Keratinocyte (primary cell): Measurements from ENCODE around the gene PEAK3. TPM values are rescaled to one million over a fixed set of nuclear protein-coding genes. Genes with fewer than 3 reads are reported as not detected.

Experiments
- DNase-seq: peaks from one replicate; pipeline ENCODE4 v3.0.0-alpha.2; 2011; ENCODE audit warnings: low read depth, missing footprints, low spot score
- FAIRE-seq: peaks from 2 replicates; lab custom pipeline; 2011; peaks lifted over from hg19 to GRCh38; lab: Jason Lieb, UNC
- H2AFZ ChIP-seq: 2 replicates; pipeline ENCODE4 v1.6.0; 2012; ENCODE audit warnings: low read length, control low read depth, inconsistent platforms; ENCODE audit not compliant: control insufficient read depth
- H3K27ac ChIP-seq: 2 replicates; pipeline ENCODE4 v1.5.1; 2011; ENCODE audit warnings: low read length; ENCODE audit not compliant: control insufficient read depth, insufficient read depth
- H3K27me3 ChIP-seq: 3 replicates; pipeline ENCODE4 v1.6.0; 2011; ENCODE audit warnings: low read length; ENCODE audit not compliant: control insufficient read depth, insufficient read depth; ENCODE audit errors: extremely low read depth
- H3K36me3 ChIP-seq, 2 experiments: 2 replicates in 1 of 2; 3 replicates in 1 of 2; pipeline ENCODE4 v1.5.1; 2011; ENCODE audit warnings: low read length in 2 of 2, mild to moderate bottlenecking in 1 of 2; ENCODE audit not compliant: control insufficient read depth in 2 of 2, insufficient read depth in 2 of 2; ENCODE audit errors: extremely low read depth in 1 of 2
- H3K4me1 ChIP-seq: 3 replicates; pipeline ENCODE4 v1.5.1; 2011; ENCODE audit warnings: low read length; ENCODE audit not compliant: control insufficient read depth, insufficient read depth; ENCODE audit errors: extremely low read depth
- H3K4me2 ChIP-seq: 3 replicates; pipeline ENCODE4 v1.6.0; 2011; ENCODE audit warnings: low read depth, low read length; ENCODE audit not compliant: control insufficient read depth, insufficient read depth; ENCODE audit errors: extremely low read depth
- H3K4me3 ChIP-seq, 3 experiments: fragments of 200-600 bp in 1 of 3; sonication (generic) in 1 of 3; 2 replicates in 2 of 3; 3 replicates in 1 of 3; pipeline ENCODE4 v1.5.1; 2011 to 2016; ENCODE audit warnings: low read length in 3 of 3, mild to moderate bottlenecking in 3 of 3, control low read depth in 2 of 3, inconsistent platforms in 1 of 3, low read depth in 1 of 3, mixed read lengths in 1 of 3, mixed run types in 1 of 3, moderate library complexity in 1 of 3; ENCODE audit not compliant: control insufficient read depth in 2 of 3, insufficient read depth in 2 of 3; ENCODE audit errors: extremely low read depth in 1 of 3
- H3K79me2 ChIP-seq: 2 replicates; pipeline ENCODE4 v1.6.0; 2012; ENCODE audit warnings: low read length; ENCODE audit not compliant: control insufficient read depth, insufficient read depth
- H3K9ac ChIP-seq: 3 replicates; pipeline ENCODE4 v1.6.0; 2011; ENCODE audit warnings: low read length; ENCODE audit not compliant: control insufficient read depth, insufficient read depth; ENCODE audit errors: extremely low read depth
- H3K9me1 ChIP-seq: 3 replicates; pipeline ENCODE4 v1.6.0; 2011; ENCODE audit warnings: low read length; ENCODE audit not compliant: control insufficient read depth, insufficient read depth; ENCODE audit errors: extremely low read depth
- H3K9me3 ChIP-seq: 2 replicates; pipeline ENCODE4 v1.5.1; 2012; ENCODE audit warnings: low read depth, low read length; ENCODE audit not compliant: control insufficient read depth
- H4K20me1 ChIP-seq: 3 replicates; pipeline ENCODE4 v1.6.0; 2011; ENCODE audit warnings: low read length; ENCODE audit not compliant: control insufficient read depth, insufficient read depth; ENCODE audit errors: extremely low read depth
- EZH2 ChIP-seq: IDR thresholded peaks from one replicate; pipeline ENCODE4 v1.6.1; 2012; ENCODE audit warnings: inconsistent platforms, mild to moderate bottlenecking, low read length, moderate library complexity
- dilution Hi-C: fragments of 300-500 bp; cut with MboI; formaldehyde crosslinking; loops from one replicate; pipeline ENCODE4 v1.7.0; 2020; ENCODE audit warnings: low sequenced_read_pairs; ENCODE audit not compliant: extremely low pct_ligation_motif_present
- polyA plus RNA-seq, 5 experiments: library from polyadenylated mRNA; depleted of rRNA in 3 of 5; stranded (reverse) in 3 of 5; stranded (forward) in 1 of 5; unstranded in 1 of 5; fragments of >200 nt; gene quantifications; 1 replicate in 1 of 5; 2 replicates in 3 of 5; 3 replicates in 1 of 5; pipeline versions ENCODE4 v1.2.1 to v1.2.3, GENCODE V29; 2011 to 2012; ENCODE audit warnings: missing spikeins in 2 of 5, low read depth in 1 of 5, low replicate concordance in 1 of 5
- TF ChIP-seq, protein P1 (sequence below), 3 experiments: IDR thresholded peaks in 1 of 3; conservative IDR thresholded peaks in 1 of 3; optimal IDR thresholded peaks in 1 of 3; 2 replicates in 2 of 3; 3 replicates in 1 of 3; pipeline versions ENCODE3 to v1.5.1; 2011; ENCODE audit warnings: low read length in 3 of 3, mild to moderate bottlenecking in 3 of 3, moderate library complexity in 2 of 3, control low read depth in 1 of 3, inconsistent platforms in 1 of 3; ENCODE audit not compliant: insufficient read depth in 2 of 3; ENCODE audit errors: extremely low read depth in 1 of 3

The PEAK3 gene
- polyA plus RNA-seq, 1 donor (not counting 4 experiments of a cell fraction or from before 2014, with no cell fraction given): not detected

DNA sequence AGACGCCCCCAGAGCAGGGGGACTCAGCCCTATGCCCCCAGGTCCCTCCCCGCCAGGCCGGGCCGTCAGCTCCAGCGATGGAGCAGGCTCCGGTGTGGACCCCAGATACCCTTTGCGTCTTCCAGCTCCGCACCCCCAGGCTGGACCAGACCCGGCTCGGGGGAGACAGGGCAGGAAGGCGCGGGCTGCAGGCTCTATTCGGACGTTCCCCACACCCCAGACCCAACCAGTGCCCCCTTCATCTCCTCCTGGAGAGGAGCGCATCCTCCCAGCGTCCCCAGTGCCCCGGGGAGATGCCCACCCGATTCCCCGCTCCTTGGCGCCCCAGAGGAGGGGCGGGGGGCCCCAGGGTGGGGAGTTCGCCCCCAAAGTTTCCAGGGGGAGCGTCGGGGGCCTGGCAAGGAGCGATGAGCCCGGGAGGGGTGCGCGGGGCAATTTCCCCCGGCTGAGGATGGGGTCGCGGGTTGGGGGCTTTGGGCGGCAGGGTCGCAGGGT lies 25.6 kb upstream of the PEAK3 start:
- H3K9me3 ChIP-seq: no peaks in the 10 kb centered on the region
- DNase-seq: no peak
- no peak overlapping the region for H3K4me2 ChIP-seq
- no peaks in the 10 kb centered on the region for H4K20me1 ChIP-seq
- H3K27ac ChIP-seq: no peak overlapping the region
- H3K27me3 ChIP-seq: peaks cover 64% of the 10 kb centered on the region
- H2AFZ ChIP-seq: no peak overlapping the region
- peak; percentile 22 for TF ChIP-seq EZH2
- TF ChIP-seq, protein P1, sequence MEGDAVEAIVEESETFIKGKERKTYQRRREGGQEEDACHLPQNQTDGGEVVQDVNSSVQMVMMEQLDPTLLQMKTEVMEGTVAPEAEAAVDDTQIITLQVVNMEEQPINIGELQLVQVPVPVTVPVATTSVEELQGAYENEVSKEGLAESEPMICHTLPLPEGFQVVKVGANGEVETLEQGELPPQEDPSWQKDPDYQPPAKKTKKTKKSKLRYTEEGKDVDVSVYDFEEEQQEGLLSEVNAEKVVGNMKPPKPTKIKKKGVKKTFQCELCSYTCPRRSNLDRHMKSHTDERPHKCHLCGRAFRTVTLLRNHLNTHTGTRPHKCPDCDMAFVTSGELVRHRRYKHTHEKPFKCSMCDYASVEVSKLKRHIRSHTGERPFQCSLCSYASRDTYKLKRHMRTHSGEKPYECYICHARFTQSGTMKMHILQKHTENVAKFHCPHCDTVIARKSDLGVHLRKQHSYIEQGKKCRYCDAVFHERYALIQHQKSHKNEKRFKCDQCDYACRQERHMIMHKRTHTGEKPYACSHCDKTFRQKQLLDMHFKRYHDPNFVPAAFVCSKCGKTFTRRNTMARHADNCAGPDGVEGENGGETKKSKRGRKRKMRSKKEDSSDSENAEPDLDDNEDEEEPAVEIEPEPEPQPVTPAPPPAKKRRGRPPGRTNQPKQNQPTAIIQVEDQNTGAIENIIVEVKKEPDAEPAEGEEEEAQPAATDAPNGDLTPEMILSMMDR (optimal IDR thresholded peaks at IDR 0.05 in 1 of 3, IDR thresholded peaks at IDR 0.05 in 1 of 3, conservative IDR thresholded peaks at IDR 0.05 in 1 of 3; ENCODE audit: extremely low read depth in 1 of 3, insufficient read depth in 2 of 3, low read length in 3 of 3): no peak
- no peaks in the 10 kb centered on the region for H3K9me1 ChIP-seq
- no peaks in the 10 kb centered on the region for H3K4me1 ChIP-seq
- no peak overlapping the region for H3K4me3 ChIP-seq
- no peaks in the 10 kb centered on the region for H3K79me2 ChIP-seq
- no peak overlapping the region for H3K9ac ChIP-seq
- FAIRE-seq: no peak
- dilution Hi-C loops: no loop called here
- no peaks in the 10 kb centered on the region for H3K36me3 ChIP-seq

DNA sequence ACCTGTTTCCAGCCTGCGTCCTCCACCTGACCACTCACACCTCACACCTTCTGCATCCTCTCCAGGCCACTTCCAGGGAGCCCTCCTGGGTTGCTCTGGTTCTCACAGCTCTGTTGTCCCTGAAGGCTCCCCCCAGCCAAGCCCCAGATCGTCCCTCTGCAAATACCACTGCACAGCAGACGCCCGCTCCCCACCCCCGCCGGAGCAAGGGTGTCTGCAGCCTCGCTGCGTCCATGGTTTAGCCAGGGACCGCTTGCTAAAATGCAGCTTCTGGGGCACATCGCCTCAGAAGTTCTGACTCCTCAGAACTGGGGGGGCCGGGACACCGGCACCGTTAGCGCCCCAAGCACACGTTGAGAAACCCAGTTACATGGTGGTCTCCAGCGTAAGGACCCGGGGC lies 25.0 kb upstream of the PEAK3 start:
- TF ChIP-seq, protein P1 (optimal IDR thresholded peaks at IDR 0.05 in 1 of 3, IDR thresholded peaks at IDR 0.05 in 1 of 3, conservative IDR thresholded peaks at IDR 0.05 in 1 of 3; ENCODE audit: extremely low read depth in 1 of 3, insufficient read depth in 2 of 3, low read length in 3 of 3): no peak
- TF ChIP-seq EZH2: peak; percentile 25
- Histone ChIP-seq H4K20me1 (no peaks in the 10 kb centered on the region), H3K4me3 (no peak overlapping the region), H3K27ac (no peak overlapping the region), H3K9me3 (no peaks in the 10 kb centered on the region), H3K4me2 (no peak overlapping the region), H3K9me1 (no peaks in the 10 kb centered on the region), H2AFZ (no peak overlapping the region), H3K27me3 (peaks cover 64% of the 10 kb centered on the region), H3K4me1 (no peaks in the 10 kb centered on the region), H3K79me2 (no peaks in the 10 kb centered on the region), H3K36me3 (no peaks in the 10 kb centered on the region), H3K9ac (no peak overlapping the region)
- DNase-seq: no peak
- dilution Hi-C loops: no loop called here
- no peak for FAIRE-seq
